ENCODE results near the gene DUSP19.

Gene DUSP19

GRCh38 chr2:183091318-183091953, 12.9 kb downstream of the DUSP19 start:
- DNase-seq (ENCODE audit: low spot score in 2 of 2) (no peak), ATAC-seq (no peak)
- Mint-ChIP-seq H3K4me1 (no peaks in the 10 kb centered on the region), H3K9me3 (no peaks in the 10 kb centered on the region), H3K36me3 (no peaks in the 10 kb centered on the region), H3K27ac (no peak overlapping the region), H3K4me3 (no peak overlapping the region)

- no peak for ATAC-seq
- DNase-seq (ENCODE audit: low spot score in 2 of 2) = no peak
- Mint-ChIP-seq H3K4me3 (no peak overlapping the region), H3K27ac (no peak overlapping the region), H3K36me3 (no peaks in the 10 kb centered on the region), H3K4me1 (no peaks in the 10 kb centered on the region), H3K9me3 (no peaks in the 10 kb centered on the region)
These were observed 13.4 kb downstream of the DUSP19 start for GRCh38 chr2:183091954-183092345.

- Mint-ChIP-seq H3K4me1 (no peaks in the 10 kb centered on the region), H3K9me3 (no peaks in the 10 kb centered on the region), H3K36me3 (no peaks in the 10 kb centered on the region), H3K27ac (no peak overlapping the region), H3K4me3 (no peak overlapping the region)
- DNase-seq (ENCODE audit: low spot score in 2 of 2) = no peak
- ATAC-seq = no peak
These were observed 15.5 kb downstream of the DUSP19 start for GRCh38 chr2:183093857-183094657.

- no peak overlapping the region for H3K27ac Mint-ChIP-seq
- H3K9me3 Mint-ChIP-seq = no peaks in the 10 kb centered on the region
- ATAC-seq (no peak), DNase-seq (ENCODE audit: low spot score in 2 of 2) (no peak)
- H3K4me1 Mint-ChIP-seq = no peaks in the 10 kb centered on the region
- no peak overlapping the region for H3K4me3 Mint-ChIP-seq
- H3K36me3 Mint-ChIP-seq = no peaks in the 10 kb centered on the region
These were observed 27.0 kb downstream of the DUSP19 start for GRCh38 chr2:183105402-183106134.

GRCh38 chr2:183112577-183112976, 34.0 kb downstream of the DUSP19 start:
- ATAC-seq (no peak), DNase-seq (ENCODE audit: low spot score in 2 of 2) (no peak)
- H3K4me3 Mint-ChIP-seq = no peak overlapping the region
- no peaks in the 10 kb centered on the region for H3K9me3 Mint-ChIP-seq
- H3K4me1 Mint-ChIP-seq = no peaks in the 10 kb centered on the region
- no peak overlapping the region for H3K27ac Mint-ChIP-seq
- H3K36me3 Mint-ChIP-seq = no peaks in the 10 kb centered on the region

- no peak for DNase-seq (ENCODE audit: low spot score in 2 of 2)
- Mint-ChIP-seq H3K36me3 (no peaks in the 10 kb centered on the region), H3K9me3 (no peaks in the 10 kb centered on the region), H3K27ac (no peak overlapping the region), H3K4me1 (no peaks in the 10 kb centered on the region), H3K4me3 (no peak overlapping the region)
- no peak for ATAC-seq
These were observed 35.1 kb downstream of the DUSP19 start for GRCh38 chr2:183113630-183114029.

GRCh38 chr2:183117226-183117625, 38.7 kb downstream of the DUSP19 start:
- Mint-ChIP-seq H3K4me3 (no peak overlapping the region), H3K4me1 (no peaks in the 10 kb centered on the region), H3K36me3 (no peaks in the 10 kb centered on the region), H3K9me3 (no peaks in the 10 kb centered on the region), H3K27ac (no peak overlapping the region)
- no peak for ATAC-seq
- DNase-seq (ENCODE audit: low spot score in 2 of 2) = no peak

- Mint-ChIP-seq H3K4me3 (peak overlapping the region; percentile 90), H3K27ac (peak overlapping the region; percentile 97), H3K36me3 (peaks cover 9% of the 10 kb centered on the region), H3K9me3 (no peaks in the 10 kb centered on the region), H3K4me1 (peaks cover 8% of the 10 kb centered on the region)
- DNase-seq (ENCODE audit: low spot score in 2 of 2) (no peak), ATAC-seq (no peak)
These were observed 44.8 kb downstream of the DUSP19 start for GRCh38 chr2:183123117-183123958.

- ATAC-seq = peak; percentile 51
- DNase-seq (ENCODE audit: low spot score in 2 of 2) = no peak
- Mint-ChIP-seq H3K27ac (peak overlapping the region; percentile 97), H3K9me3 (no peaks in the 10 kb centered on the region), H3K4me3 (peak overlapping the region; percentile 90), H3K36me3 (peaks cover 14% of the 10 kb centered on the region), H3K4me1 (peaks cover 8% of the 10 kb centered on the region)
These were observed 45.3 kb downstream of the DUSP19 start for GRCh38 chr2:183123959-183124221.

GRCh38 chr2:183124222-183124956, 45.8 kb downstream of the DUSP19 start, which contains the start of gene NUP35:
Gene NUP35 (plus strand): TSS chr2:183124443. CDS start chr2:183124458, 15 bp downstream.
- H3K27ac Mint-ChIP-seq = peak within 1 kb of the TSS; percentile 97
- peak; percentile 98 for ATAC-seq
- H3K36me3 Mint-ChIP-seq = peaks cover 19% of the 10 kb centered on the region
- H3K9me3 Mint-ChIP-seq = no peaks in the 10 kb centered on the region
- peaks cover 8% of the 10 kb centered on the region for H3K4me1 Mint-ChIP-seq
- H3K4me3 Mint-ChIP-seq = peak within 1 kb of the TSS; percentile 90
- peak; percentile 77 to 94 for DNase-seq (ENCODE audit: low spot score in 2 of 2)

- Mint-ChIP-seq H3K27ac (peak overlapping the region; percentile 97), H3K4me1 (peaks cover 8% of the 10 kb centered on the region), H3K4me3 (peak overlapping the region; percentile 90), H3K36me3 (peaks cover 24% of the 10 kb centered on the region), H3K9me3 (no peaks in the 10 kb centered on the region)
- ATAC-seq = no peak
- no peak for DNase-seq (ENCODE audit: low spot score in 2 of 2)
These were observed 46.4 kb downstream of the DUSP19 start for GRCh38 chr2:183124957-183125255.

- ATAC-seq = no peak
- H3K36me3 Mint-ChIP-seq = peaks cover 33% of the 10 kb centered on the region
- H3K4me3 Mint-ChIP-seq = peak overlapping the region; percentile 90
- peaks cover 8% of the 10 kb centered on the region for H3K4me1 Mint-ChIP-seq
- DNase-seq (ENCODE audit: low spot score in 2 of 2) = no peak
- H3K9me3 Mint-ChIP-seq = no peaks in the 10 kb centered on the region
- H3K27ac Mint-ChIP-seq = peak overlapping the region; percentile 97
These were observed 47.3 kb downstream of the DUSP19 start for GRCh38 chr2:183125659-183126341.

GRCh38 chr2:183126635-183127034, 48.1 kb downstream of the DUSP19 start:
- Mint-ChIP-seq H3K9me3 (no peaks in the 10 kb centered on the region), H3K4me3 (peak overlapping the region; percentile 90), H3K27ac (no peak overlapping the region), H3K36me3 (peaks cover 42% of the 10 kb centered on the region), H3K4me1 (peaks cover 8% of the 10 kb centered on the region)
- no peak for ATAC-seq
- DNase-seq (ENCODE audit: low spot score in 2 of 2) = no peak

- H3K27ac Mint-ChIP-seq = no peak overlapping the region
- no peaks in the 10 kb centered on the region for H3K4me1 Mint-ChIP-seq
- no peak overlapping the region for H3K4me3 Mint-ChIP-seq
- no peaks in the 10 kb centered on the region for H3K9me3 Mint-ChIP-seq
- ATAC-seq = no peak
- peaks cover 93% of the 10 kb centered on the region for H3K36me3 Mint-ChIP-seq
- no peak for DNase-seq (ENCODE audit: low spot score in 2 of 2)
These were observed 55.5 kb downstream of the DUSP19 start for GRCh38 chr2:183134016-183134415.

Measured in stimulated activated effector memory CD8-positive, alpha-beta T cell treated with anti-CD3 and anti-CD28 coated beads, Interleukin-12 subunit alpha, Interleukin-12 subunit beta, amount 100 ng/mL, for 72 hours (primary cell).